H9 (cell line): ENCODE measurements around the gene GCH1. TPM values are rescaled to one million over a fixed set of nuclear protein-coding genes. Genes with fewer than 3 reads are reported as not detected.

Experiments
- DNase-seq: peaks from one replicate; pipeline ENCODE4 v3.0.0-alpha.2; 2017
- H2AFZ ChIP-seq: one replicate; pipeline ENCODE4 v1.6.1; 2013; ENCODE audit warnings: mild to moderate bottlenecking, low read length, control low read depth, moderate library complexity
- H2AK5ac ChIP-seq: 2 replicates; pipeline ENCODE4 v1.6.1; 2013; ENCODE audit warnings: low read length, control low read depth, mixed read lengths; ENCODE audit not compliant: insufficient read length
- H2BK120ac ChIP-seq: one replicate; pipeline ENCODE4 v1.6.1; 2013; ENCODE audit warnings: low read depth, mild to moderate bottlenecking, low read length, control low read depth, inconsistent platforms; ENCODE audit not compliant: poor library complexity, severe bottlenecking
- H2BK12ac ChIP-seq: 2 replicates; pipeline ENCODE4 v1.6.1; 2013; ENCODE audit warnings: low read length, control low read depth, mixed read lengths, low read depth; ENCODE audit not compliant: insufficient read length
- H2BK15ac ChIP-seq: 2 replicates; pipeline ENCODE4 v1.6.1; 2013; ENCODE audit warnings: low read depth, low read length, control low read depth
- H2BK20ac ChIP-seq: one replicate; pipeline ENCODE4 v1.6.1; 2013; ENCODE audit warnings: low read depth, mild to moderate bottlenecking, low read length, control low read depth, inconsistent platforms; ENCODE audit not compliant: poor library complexity, severe bottlenecking
- H2BK5ac ChIP-seq: 2 replicates; pipeline ENCODE4 v1.6.1; 2013; ENCODE audit warnings: low read length, control low read depth, mixed read lengths; ENCODE audit not compliant: insufficient read length
- H3K14ac ChIP-seq: 2 replicates; pipeline ENCODE4 v1.6.1; 2013; ENCODE audit warnings: low read length, control low read depth; ENCODE audit not compliant: insufficient read depth
- H3K18ac ChIP-seq: 2 replicates; pipeline ENCODE4 v1.6.1; 2013; ENCODE audit warnings: low read depth, mild to moderate bottlenecking, mixed read lengths, low read length, control low read depth; ENCODE audit not compliant: insufficient read length
- H3K23ac ChIP-seq: 2 replicates; pipeline ENCODE4 v1.6.1; 2013; ENCODE audit warnings: low read length, control low read depth, mixed read lengths, low read depth; ENCODE audit not compliant: insufficient read length
- H3K23me2 ChIP-seq: 2 replicates; pipeline ENCODE4 v1.6.1; 2013; ENCODE audit warnings: low read depth, mild to moderate bottlenecking, mixed read lengths, low read length, control low read depth; ENCODE audit not compliant: insufficient read length, poor library complexity, severe bottlenecking
- H3K27ac ChIP-seq: 2 replicates; pipeline ENCODE4 v1.5.1; 2013; ENCODE audit warnings: low read length, control low read depth, mixed read lengths, low read depth; ENCODE audit not compliant: insufficient read length
- H3K27me3 ChIP-seq: 2 replicates; pipeline ENCODE4 v1.6.1; 2013; ENCODE audit warnings: low read length, control low read depth, inconsistent platforms; ENCODE audit not compliant: insufficient read depth
- H3K4ac ChIP-seq: 2 replicates; pipeline ENCODE4 v1.6.1; 2013; ENCODE audit warnings: low read depth, mild to moderate bottlenecking, control low read depth, inconsistent platforms, low read length, moderate library complexity
- H3K4me1 ChIP-seq: 2 replicates; pipeline ENCODE4 v1.6.1; 2013; ENCODE audit warnings: low read length, control low read depth, inconsistent platforms; ENCODE audit not compliant: insufficient read depth
- H3K4me2 ChIP-seq: 2 replicates; pipeline ENCODE4 v1.6.1; 2013; ENCODE audit warnings: low read length, control low read depth, mixed read lengths; ENCODE audit not compliant: insufficient read length, insufficient read depth
- H3K56ac ChIP-seq: 2 replicates; pipeline ENCODE4 v1.6.1; 2013; ENCODE audit warnings: low read depth, mild to moderate bottlenecking, mixed read lengths, low read length, control low read depth; ENCODE audit not compliant: insufficient read length
- H3K79me1 ChIP-seq: 2 replicates; pipeline ENCODE4 v1.6.1; 2013; ENCODE audit warnings: low read depth, mild to moderate bottlenecking, moderate library complexity, low read length, control low read depth, inconsistent platforms; ENCODE audit not compliant: insufficient read depth, poor library complexity, severe bottlenecking
- H3K79me2 ChIP-seq: 2 replicates; pipeline ENCODE4 v1.6.1; 2013; ENCODE audit warnings: low read length, control low read depth, inconsistent platforms; ENCODE audit not compliant: insufficient read depth
- H3K9ac ChIP-seq: 2 replicates; pipeline ENCODE4 v1.6.1; 2013; ENCODE audit warnings: low read length, control low read depth, mixed read lengths; ENCODE audit not compliant: insufficient read length; ENCODE audit errors: extremely low read depth
- H3K9me3 ChIP-seq: one replicate; pipeline ENCODE4 v1.6.1; 2013; ENCODE audit warnings: low read depth, low read length, inconsistent platforms; ENCODE audit not compliant: control insufficient read depth
- H3T11ph ChIP-seq: one replicate; pipeline ENCODE4 v1.6.1; 2013; ENCODE audit warnings: mild to moderate bottlenecking, low read length, control low read depth, inconsistent platforms
- H4K20me1 ChIP-seq: one replicate; pipeline ENCODE4 v1.6.1; 2013; ENCODE audit not compliant: control insufficient read depth, insufficient read length, insufficient read depth
- H4K5ac ChIP-seq: 2 replicates; pipeline ENCODE4 v1.6.1; 2013; ENCODE audit warnings: low read depth, mild to moderate bottlenecking, mixed read lengths, low read length, control low read depth; ENCODE audit not compliant: insufficient read length
- H4K8ac ChIP-seq: replicated peaks from 2 replicates; pipeline ENCODE4 v1.6.1; 2013; ENCODE audit warnings: low read length, control low read depth, mixed read lengths, low read depth; ENCODE audit not compliant: insufficient read length
- H4K91ac ChIP-seq: 2 replicates; pipeline ENCODE4 v1.6.1; 2013; ENCODE audit warnings: low read depth, mild to moderate bottlenecking, moderate library complexity, mixed read lengths, low read length, control low read depth; ENCODE audit not compliant: insufficient read length
- H3K27ac Mint-ChIP-seq, 3 experiments: 2 replicates in 2 of 3; 3 replicates in 1 of 3; pipeline ENCODE4 v1.8.0; 2020 to 2021; ENCODE audit warnings: mixed read lengths in 3 of 3, mild to moderate bottlenecking in 1 of 3, moderate library complexity in 1 of 3
- H3K27me3 Mint-ChIP-seq: 2 replicates; pipeline ENCODE4 v1.8.0; 2021; ENCODE audit warnings: low read depth, mild to moderate bottlenecking, moderate library complexity, mixed read lengths
- H3K36me3 Mint-ChIP-seq, 3 experiments: 2 replicates in 2 of 3; 3 replicates in 1 of 3; pipeline ENCODE4 v1.8.0; 2020 to 2021; ENCODE audit warnings: low read depth in 3 of 3, mixed read lengths in 3 of 3; ENCODE audit not compliant: insufficient read depth in 1 of 3
- H3K4me1 Mint-ChIP-seq, 2 experiments: 2 replicates each; pipeline ENCODE4 v1.8.0; 2020; ENCODE audit warnings: mixed read lengths in 2 of 2
- H3K4me3 Mint-ChIP-seq, 2 experiments: 2 replicates in 1 of 2; 3 replicates in 1 of 2; pipeline ENCODE4 v1.8.0; 2020 to 2021; ENCODE audit warnings: mild to moderate bottlenecking in 2 of 2, mixed read lengths in 2 of 2, moderate library complexity in 1 of 2
- H3K9me3 Mint-ChIP-seq, 2 experiments: 2 replicates in 1 of 2; 3 replicates in 1 of 2; pipeline ENCODE4 v1.8.0; 2020; ENCODE audit warnings: mild to moderate bottlenecking in 2 of 2, mixed read lengths in 2 of 2, moderate library complexity in 1 of 2
- CTCF ChIP-seq: fragments of 200-600 bp; sonication (generic); conservative IDR thresholded peaks from 3 replicates; pipeline ENCODE4 v1.8.0; 2021; ENCODE audit warnings: antibody characterized with exemption, mild to moderate bottlenecking
- WGBS: extraction: QIAGEN DNeasy Blood & Tissue Kit; methylation state at CpG from one replicate; pipeline ENCODE4 v1.1.7; 2013; ENCODE audit warnings: missing lambda C conversion rate, low lambda C conversion rate, mixed read lengths; ENCODE audit not compliant: insufficient read length; ENCODE audit errors: extremely low coverage; 5-methylcytosine and 5-hydroxymethylcytosine counted together
- total RNA-seq: library from RNA; stranded (reverse); gene quantifications from 2 replicates; pipeline ENCODE4 v1.2.1, GENCODE V29; 2021

The GCH1 gene
- total RNA-seq, 1 experiment from 2014 or later = 7.7 TPM

- Histone ChIP-seq H2BK15ac (no peak overlapping the region), H3K23me2 (no peaks in the 10 kb centered on the region), H4K5ac (no peak overlapping the region), H4K91ac (no peak overlapping the region), H3K9ac (no peak overlapping the region), H3K4me2 (no peak overlapping the region), H3K56ac (no peak overlapping the region), H2AFZ (no peak overlapping the region), H3K4ac (no peak overlapping the region), H3K9me3 (no peaks in the 10 kb centered on the region), H3K79me1 (no peaks in the 10 kb centered on the region), H3K27me3 (no peaks in the 10 kb centered on the region), H3T11ph (no peak overlapping the region), H3K4me1 (no peaks in the 10 kb centered on the region), H2BK120ac (no peak overlapping the region), H3K27ac (no peak overlapping the region), H4K20me1 (no peaks in the 10 kb centered on the region), H3K14ac (no peak overlapping the region), H2BK20ac (no peak overlapping the region), H4K8ac (no peak overlapping the region), H3K18ac (no peak overlapping the region), H2BK5ac (no peak overlapping the region), H2BK12ac (no peak overlapping the region), H3K79me2 (no peaks in the 10 kb centered on the region), H2AK5ac (no peak overlapping the region), H3K23ac (no peak overlapping the region)
- Mint-ChIP-seq H3K9me3 (no peaks in the 10 kb centered on the region), H3K4me3 (no peak overlapping the region), H3K27me3 (peaks cover 5% of the 10 kb centered on the region), H3K4me1 (peaks cover 6 to 7% of the 10 kb centered on the region in 2 experiments), H3K27ac (no peak overlapping the region), H3K36me3 (no peaks in the 10 kb centered on the region; a peak in 1 of 7 replicates)
- no peak for TF ChIP-seq CTCF
- no CpG with 5 or more reads among the region's 3 CpGs for WGBS
- no peak for DNase-seq
Measured at GRCh38 chr14:54894995-54895394, 7.6 kb downstream of the GCH1 start.
